HepG2 (cell line): ENCODE results near the gene TMEM167B. TPM values are rescaled to one million over a fixed set of nuclear protein-coding genes. Genes with fewer than 3 reads are reported as not detected.
A peak's percentile ranks its signal among the peaks of the same experiment; 100 is the strongest.

Experiments
- FOXC1 ChIP-seq: sonication (generic); formaldehyde crosslinking; IDR thresholded peaks from 2 replicates; pipeline ENCODE4 v1.8.0; 2022; ENCODE audit warnings: mild to moderate bottlenecking, missing genetic modification reagents, borderline replicate concordance
- NFYB ChIP-seq: sonication (generic); formaldehyde crosslinking; IDR thresholded peaks from 2 replicates; pipeline ENCODE4 v1.4.0; 2020; ENCODE audit warnings: missing genetic modification reagents
- RAD21 ChIP-seq: fragments of 450-650 bp; formaldehyde crosslinking; IDR thresholded peaks from 2 replicates; pipeline ENCODE4 v1.5.0; 2020; ENCODE audit warnings: mild to moderate bottlenecking
- ZNF121 ChIP-seq: sonication (generic); formaldehyde crosslinking; IDR thresholded peaks from 2 replicates; pipeline ENCODE4 v1.5.0; 2020; ENCODE audit warnings: mild to moderate bottlenecking, missing genetic modification reagents
- ZNF329 ChIP-seq: sonication (generic); formaldehyde crosslinking; IDR thresholded peaks from 2 replicates; pipeline ENCODE4 v1.9.0; 2021; ENCODE audit warnings: low read depth, mild to moderate bottlenecking, missing genetic modification reagents
- ZNF446 ChIP-seq: sonication (generic); formaldehyde crosslinking; IDR thresholded peaks from 2 replicates; pipeline ENCODE4 v1.5.0; 2020; ENCODE audit warnings: mild to moderate bottlenecking, missing genetic modification reagents
- ZNF546 ChIP-seq: sonication (generic); formaldehyde crosslinking; conservative IDR thresholded peaks from 2 replicates; pipeline ENCODE4 v1.8.1; 2023; ENCODE audit warnings: mild to moderate bottlenecking, missing genetic modification reagents
- ZSCAN31 ChIP-seq: sonication (generic); formaldehyde crosslinking; IDR thresholded peaks from 2 replicates; pipeline ENCODE4 v1.5.0; 2020; ENCODE audit warnings: low read depth, mild to moderate bottlenecking, missing genetic modification reagents
- polyA plus RNA-seq, 8 experiments: library from polyadenylated mRNA; depleted of rRNA in 3 of 8; stranded (reverse) in 7 of 8; unstranded in 1 of 8; fragments of >200 nt; fragmentation: Illumina TruSeq in 4 of 8; extraction: Trizol in 4 of 8; gene quantifications; 2 replicates each; pipeline versions ENCODE4 v1.2.1 to v1.2.3, GENCODE V29; 2011 to 2016; ENCODE audit warnings: low read depth in 4 of 8, missing spikeins in 1 of 8, mixed read lengths in 1 of 8; ENCODE audit not compliant: insufficient read depth in 1 of 8
- total RNA-seq, 5 experiments: library from RNA; depleted of rRNA; stranded (reverse); fragments of >200 nt; fragmentation: Illumina TruSeq; extraction: Trizol; gene quantifications; 2 replicates each; pipeline ENCODE4 v1.2.3, GENCODE V29; 2016; ENCODE audit warnings: low read depth in 1 of 5
- TF ChIP-seq, protein P1 (sequence below): sonication (generic); formaldehyde crosslinking; IDR thresholded peaks from 2 replicates; pipeline ENCODE4 v1.8.0; 2022; ENCODE audit warnings: missing genetic modification reagents, mild to moderate bottlenecking, borderline replicate concordance
- TF ChIP-seq, protein P2 (sequence below): sonication (generic); formaldehyde crosslinking; conservative IDR thresholded peaks from 2 replicates; pipeline ENCODE4 v1.8.0; 2022; ENCODE audit warnings: missing genetic modification reagents
- TF ChIP-seq, protein P3 (sequence below): sonication (generic); formaldehyde crosslinking; IDR thresholded peaks from 2 replicates; pipeline ENCODE4 v1.4.0; 2020; ENCODE audit warnings: mild to moderate bottlenecking, missing genetic modification reagents, borderline replicate concordance
- TF ChIP-seq, protein P4 (sequence below): sonication (generic); formaldehyde crosslinking; IDR thresholded peaks from 2 replicates; pipeline ENCODE4; 2020; ENCODE audit warnings: missing genetic modification reagents, mild to moderate bottlenecking, borderline replicate concordance

Gene TMEM167B
- total and polyA plus RNA-seq, 2 of the 13 experiments (the other 11 are each of a cell fraction or from before 2014, with no cell fraction given), result 9.5 to 22.4 TPM

DNA sequence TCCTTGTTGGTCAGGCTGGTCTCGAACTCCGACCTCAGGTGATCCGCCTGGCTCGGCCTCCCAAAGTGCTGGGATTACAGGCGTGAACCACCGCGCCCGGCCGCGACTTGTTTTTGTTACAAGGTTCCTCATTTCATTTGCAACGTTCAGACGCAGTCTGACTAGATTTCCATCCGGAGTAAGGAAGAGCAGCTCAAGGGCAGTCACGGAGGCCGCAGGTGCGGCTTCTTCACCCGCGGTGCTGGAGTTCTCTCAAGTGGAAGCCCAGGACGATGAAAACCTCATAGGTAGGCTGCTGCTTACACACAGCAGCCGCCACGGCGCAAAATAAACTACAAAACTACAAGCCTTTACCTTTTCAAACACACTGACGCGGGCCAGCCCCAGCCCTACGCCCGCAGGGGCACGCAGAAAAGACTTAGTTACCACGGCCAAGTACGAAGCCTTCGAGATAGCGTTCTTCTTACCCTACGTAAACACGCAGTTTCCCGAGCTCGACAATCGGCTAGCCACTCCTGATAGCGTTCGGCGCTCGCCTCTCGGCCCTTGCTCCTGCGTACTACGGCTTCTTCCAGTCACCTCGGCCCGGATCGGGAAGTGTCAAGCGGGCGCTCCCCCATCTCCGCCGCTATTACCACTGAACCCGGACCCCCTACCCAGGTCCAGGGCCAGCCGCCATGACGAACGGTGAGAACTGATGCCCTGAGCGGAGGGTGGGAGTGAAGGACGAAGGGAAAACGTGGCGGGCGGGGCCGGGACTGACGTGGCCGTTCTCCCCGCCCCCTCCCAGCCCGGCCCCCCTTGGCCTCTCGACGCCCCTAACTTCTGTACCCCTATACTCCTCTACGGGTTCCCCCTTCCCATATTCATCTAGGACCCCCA, at the start of gene TMEM167B (continued):
- TF ChIP-seq ZSCAN31 (CRISPR knock-in tag) (peak; percentile 46; the same call in 1 of the 2 replicates), ZNF546 (CRISPR knock-in tag) (no peak), RAD21 (no peak), FOXC1 (CRISPR knock-in tag) (no peak; the same call in 1 of the 2 replicates), ZNF446 (CRISPR knock-in tag) (no peak), NFYB (CRISPR knock-in tag) (peak; percentile 15; the same call in 1 of the 2 replicates), ZNF329 (0 out of 2 replicates have a peak, but pooled peaks have one; percentile 70), ZNF121 (CRISPR knock-in tag) (0 out of 2 replicates have a peak, but pooled peaks have one; percentile 31)
- TF ChIP-seq, protein P1, sequence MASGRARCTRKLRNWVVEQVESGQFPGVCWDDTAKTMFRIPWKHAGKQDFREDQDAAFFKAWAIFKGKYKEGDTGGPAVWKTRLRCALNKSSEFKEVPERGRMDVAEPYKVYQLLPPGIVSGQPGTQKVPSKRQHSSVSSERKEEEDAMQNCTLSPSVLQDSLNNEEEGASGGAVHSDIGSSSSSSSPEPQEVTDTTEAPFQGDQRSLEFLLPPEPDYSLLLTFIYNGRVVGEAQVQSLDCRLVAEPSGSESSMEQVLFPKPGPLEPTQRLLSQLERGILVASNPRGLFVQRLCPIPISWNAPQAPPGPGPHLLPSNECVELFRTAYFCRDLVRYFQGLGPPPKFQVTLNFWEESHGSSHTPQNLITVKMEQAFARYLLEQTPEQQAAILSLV (CRISPR knock-in tag), result peak; percentile 88; the same call in 1 of the 2 replicates
- TF ChIP-seq, protein P2, sequence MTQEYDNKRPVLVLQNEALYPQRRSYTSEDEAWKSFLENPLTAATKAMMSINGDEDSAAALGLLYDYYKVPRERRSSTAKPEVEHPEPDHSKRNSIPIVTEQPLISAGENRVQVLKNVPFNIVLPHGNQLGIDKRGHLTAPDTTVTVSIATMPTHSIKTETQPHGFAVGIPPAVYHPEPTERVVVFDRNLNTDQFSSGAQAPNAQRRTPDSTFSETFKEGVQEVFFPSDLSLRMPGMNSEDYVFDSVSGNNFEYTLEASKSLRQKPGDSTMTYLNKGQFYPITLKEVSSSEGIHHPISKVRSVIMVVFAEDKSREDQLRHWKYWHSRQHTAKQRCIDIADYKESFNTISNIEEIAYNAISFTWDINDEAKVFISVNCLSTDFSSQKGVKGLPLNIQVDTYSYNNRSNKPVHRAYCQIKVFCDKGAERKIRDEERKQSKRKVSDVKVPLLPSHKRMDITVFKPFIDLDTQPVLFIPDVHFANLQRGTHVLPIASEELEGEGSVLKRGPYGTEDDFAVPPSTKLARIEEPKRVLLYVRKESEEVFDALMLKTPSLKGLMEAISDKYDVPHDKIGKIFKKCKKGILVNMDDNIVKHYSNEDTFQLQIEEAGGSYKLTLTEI (CRISPR knock-in tag), result no peak
- TF ChIP-seq, protein P3, sequence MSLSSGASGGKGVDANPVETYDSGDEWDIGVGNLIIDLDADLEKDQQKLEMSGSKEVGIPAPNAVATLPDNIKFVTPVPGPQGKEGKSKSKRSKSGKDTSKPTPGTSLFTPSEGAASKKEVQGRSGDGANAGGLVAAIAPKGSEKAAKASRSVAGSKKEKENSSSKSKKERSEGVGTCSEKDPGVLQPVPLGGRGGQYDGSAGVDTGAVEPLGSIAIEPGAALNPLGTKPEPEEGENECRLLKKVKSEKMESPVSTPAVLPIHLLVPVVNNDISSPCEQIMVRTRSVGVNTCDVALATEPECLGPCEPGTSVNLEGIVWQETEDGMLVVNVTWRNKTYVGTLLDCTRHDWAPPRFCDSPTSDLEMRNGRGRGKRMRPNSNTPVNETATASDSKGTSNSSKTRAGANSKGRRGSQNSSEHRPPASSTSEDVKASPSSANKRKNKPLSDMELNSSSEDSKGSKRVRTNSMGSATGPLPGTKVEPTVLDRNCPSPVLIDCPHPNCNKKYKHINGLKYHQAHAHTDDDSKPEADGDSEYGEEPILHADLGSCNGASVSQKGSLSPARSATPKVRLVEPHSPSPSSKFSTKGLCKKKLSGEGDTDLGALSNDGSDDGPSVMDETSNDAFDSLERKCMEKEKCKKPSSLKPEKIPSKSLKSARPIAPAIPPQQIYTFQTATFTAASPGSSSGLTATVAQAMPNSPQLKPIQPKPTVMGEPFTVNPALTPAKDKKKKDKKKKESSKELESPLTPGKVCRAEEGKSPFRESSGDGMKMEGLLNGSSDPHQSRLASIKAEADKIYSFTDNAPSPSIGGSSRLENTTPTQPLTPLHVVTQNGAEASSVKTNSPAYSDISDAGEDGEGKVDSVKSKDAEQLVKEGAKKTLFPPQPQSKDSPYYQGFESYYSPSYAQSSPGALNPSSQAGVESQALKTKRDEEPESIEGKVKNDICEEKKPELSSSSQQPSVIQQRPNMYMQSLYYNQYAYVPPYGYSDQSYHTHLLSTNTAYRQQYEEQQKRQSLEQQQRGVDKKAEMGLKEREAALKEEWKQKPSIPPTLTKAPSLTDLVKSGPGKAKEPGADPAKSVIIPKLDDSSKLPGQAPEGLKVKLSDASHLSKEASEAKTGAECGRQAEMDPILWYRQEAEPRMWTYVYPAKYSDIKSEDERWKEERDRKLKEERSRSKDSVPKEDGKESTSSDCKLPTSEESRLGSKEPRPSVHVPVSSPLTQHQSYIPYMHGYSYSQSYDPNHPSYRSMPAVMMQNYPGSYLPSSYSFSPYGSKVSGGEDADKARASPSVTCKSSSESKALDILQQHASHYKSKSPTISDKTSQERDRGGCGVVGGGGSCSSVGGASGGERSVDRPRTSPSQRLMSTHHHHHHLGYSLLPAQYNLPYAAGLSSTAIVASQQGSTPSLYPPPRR (CRISPR knock-in tag), result peak; percentile 62; the same call in 1 of the 2 replicates
- TF ChIP-seq, protein P4, sequence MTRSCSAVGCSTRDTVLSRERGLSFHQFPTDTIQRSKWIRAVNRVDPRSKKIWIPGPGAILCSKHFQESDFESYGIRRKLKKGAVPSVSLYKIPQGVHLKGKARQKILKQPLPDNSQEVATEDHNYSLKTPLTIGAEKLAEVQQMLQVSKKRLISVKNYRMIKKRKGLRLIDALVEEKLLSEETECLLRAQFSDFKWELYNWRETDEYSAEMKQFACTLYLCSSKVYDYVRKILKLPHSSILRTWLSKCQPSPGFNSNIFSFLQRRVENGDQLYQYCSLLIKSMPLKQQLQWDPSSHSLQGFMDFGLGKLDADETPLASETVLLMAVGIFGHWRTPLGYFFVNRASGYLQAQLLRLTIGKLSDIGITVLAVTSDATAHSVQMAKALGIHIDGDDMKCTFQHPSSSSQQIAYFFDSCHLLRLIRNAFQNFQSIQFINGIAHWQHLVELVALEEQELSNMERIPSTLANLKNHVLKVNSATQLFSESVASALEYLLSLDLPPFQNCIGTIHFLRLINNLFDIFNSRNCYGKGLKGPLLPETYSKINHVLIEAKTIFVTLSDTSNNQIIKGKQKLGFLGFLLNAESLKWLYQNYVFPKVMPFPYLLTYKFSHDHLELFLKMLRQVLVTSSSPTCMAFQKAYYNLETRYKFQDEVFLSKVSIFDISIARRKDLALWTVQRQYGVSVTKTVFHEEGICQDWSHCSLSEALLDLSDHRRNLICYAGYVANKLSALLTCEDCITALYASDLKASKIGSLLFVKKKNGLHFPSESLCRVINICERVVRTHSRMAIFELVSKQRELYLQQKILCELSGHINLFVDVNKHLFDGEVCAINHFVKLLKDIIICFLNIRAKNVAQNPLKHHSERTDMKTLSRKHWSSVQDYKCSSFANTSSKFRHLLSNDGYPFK (CRISPR knock-in tag), result peak; percentile 79; the same call in 1 of the 2 replicates
